ENCODE measurements around the gene REV3L.
A peak's percentile ranks its signal among the peaks of the same experiment; 100 is the strongest.
"Not testable (repeated sequence)": the region's sequence is repeated elsewhere in the genome, so short reads cannot be mapped to it uniquely, and the experiment has no call there.

The REV3L gene

DNA sequence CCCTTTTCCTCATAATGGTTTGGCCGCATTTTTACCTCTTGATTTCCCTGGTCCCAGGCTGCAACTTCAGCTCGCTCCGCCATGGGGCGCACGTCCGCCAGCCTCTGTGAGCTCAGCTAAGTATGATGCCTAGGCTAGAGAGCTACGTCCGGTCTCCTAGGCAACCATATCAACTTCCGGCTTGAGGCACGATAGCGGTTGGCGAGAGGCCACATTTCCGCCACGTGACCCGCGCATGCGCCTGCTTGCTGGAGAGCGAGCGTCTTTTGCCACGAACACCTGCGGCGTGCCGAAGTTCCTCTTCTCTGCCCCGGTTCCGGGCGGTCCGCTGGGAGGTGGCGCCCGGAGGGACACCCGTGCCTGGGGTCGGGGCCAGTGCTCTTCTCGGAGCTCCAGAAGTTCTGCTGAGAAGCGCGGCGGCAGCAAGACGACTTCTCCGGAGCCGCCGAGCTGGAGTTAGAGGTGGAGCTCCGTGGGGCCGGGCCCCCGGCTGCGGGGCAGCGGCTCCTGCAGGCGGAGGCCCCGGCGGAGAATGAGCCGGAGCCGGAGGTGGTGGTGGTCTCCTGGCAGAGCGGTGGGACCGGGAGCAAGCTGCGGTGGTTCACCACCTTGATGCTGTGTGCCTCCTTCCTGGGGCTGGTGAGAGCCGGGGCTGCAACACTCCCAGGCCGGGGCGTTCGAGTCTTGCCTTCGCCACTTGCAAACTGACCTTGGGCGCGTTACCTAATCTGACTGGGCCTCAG is 223.8 kb downstream of the REV3L start:
- peak; percentile 98 for DNase-seq (ENCODE audit: low read depth)

GRCh38 chr6:111258615-111259088 is 224.4 kb downstream of the REV3L start:
- TF ChIP-seq, protein P1, sequence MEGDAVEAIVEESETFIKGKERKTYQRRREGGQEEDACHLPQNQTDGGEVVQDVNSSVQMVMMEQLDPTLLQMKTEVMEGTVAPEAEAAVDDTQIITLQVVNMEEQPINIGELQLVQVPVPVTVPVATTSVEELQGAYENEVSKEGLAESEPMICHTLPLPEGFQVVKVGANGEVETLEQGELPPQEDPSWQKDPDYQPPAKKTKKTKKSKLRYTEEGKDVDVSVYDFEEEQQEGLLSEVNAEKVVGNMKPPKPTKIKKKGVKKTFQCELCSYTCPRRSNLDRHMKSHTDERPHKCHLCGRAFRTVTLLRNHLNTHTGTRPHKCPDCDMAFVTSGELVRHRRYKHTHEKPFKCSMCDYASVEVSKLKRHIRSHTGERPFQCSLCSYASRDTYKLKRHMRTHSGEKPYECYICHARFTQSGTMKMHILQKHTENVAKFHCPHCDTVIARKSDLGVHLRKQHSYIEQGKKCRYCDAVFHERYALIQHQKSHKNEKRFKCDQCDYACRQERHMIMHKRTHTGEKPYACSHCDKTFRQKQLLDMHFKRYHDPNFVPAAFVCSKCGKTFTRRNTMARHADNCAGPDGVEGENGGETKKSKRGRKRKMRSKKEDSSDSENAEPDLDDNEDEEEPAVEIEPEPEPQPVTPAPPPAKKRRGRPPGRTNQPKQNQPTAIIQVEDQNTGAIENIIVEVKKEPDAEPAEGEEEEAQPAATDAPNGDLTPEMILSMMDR (IDR thresholded peaks at IDR 0.05; ENCODE audit: control insufficient read depth, insufficient read depth, low read depth, low read length, missing control alignments): no peak
- peak overlapping the region; percentile 29 for H3K4me3 ChIP-seq (ENCODE audit: control insufficient read depth, low read depth, low read length)
- DNase-seq (ENCODE audit: low read depth): no peak

More for the DNA sequence above, 223.8 kb downstream of the REV3L start:
- TF ChIP-seq, protein P1 (IDR thresholded peaks at IDR 0.05; ENCODE audit: control insufficient read depth, insufficient read depth, low read depth, low read length, missing control alignments): peak; percentile 91
- H3K4me3 ChIP-seq (ENCODE audit: control insufficient read depth, low read depth, low read length): peak overlapping the region; percentile 82

- TF ChIP-seq, protein P1 (IDR thresholded peaks at IDR 0.05; ENCODE audit: control insufficient read depth, insufficient read depth, low read depth, low read length, missing control alignments): no peak
- no peak overlapping the region for H3K4me3 ChIP-seq (ENCODE audit: control insufficient read depth, low read depth, low read length)
- no peak for DNase-seq (ENCODE audit: low read depth)
Observed at GRCh38 chr6:111258010-111258409, 225.0 kb downstream of the REV3L start.

DNA sequence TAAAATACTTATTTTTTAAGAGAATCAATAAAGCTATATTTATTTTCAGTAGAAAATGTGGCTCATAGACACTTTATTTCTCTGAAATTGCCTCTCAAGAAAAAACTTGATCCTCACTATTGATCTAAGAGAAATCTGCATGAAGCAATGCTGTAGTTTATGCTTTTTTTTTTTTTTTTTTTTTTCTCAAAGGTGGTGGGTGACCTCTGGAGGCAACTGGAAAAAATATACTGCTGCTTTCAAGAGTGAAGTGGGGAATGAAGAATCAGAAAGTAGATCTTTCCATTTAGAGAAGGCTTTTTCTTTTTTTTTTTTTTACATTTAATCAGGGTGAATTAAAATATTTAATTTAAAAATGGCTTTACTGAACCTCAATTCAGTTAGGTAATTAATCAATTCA is 226.4 kb downstream of the REV3L start:
- H3K4me3 ChIP-seq (ENCODE audit: control insufficient read depth, low read depth, low read length): no peak overlapping the region
- DNase-seq (ENCODE audit: low read depth): no peak
- TF ChIP-seq, protein P1 (IDR thresholded peaks at IDR 0.05; ENCODE audit: control insufficient read depth, insufficient read depth, low read depth, low read length, missing control alignments): peak; percentile 34

- H3K4me3 ChIP-seq (ENCODE audit: control insufficient read depth, low read depth, low read length); DNase-seq (ENCODE audit: low read depth): not testable (repeated sequence)
Observed at GRCh38 chr6:111255838-111256237, 227.2 kb downstream of the REV3L start.

- H3K4me3 ChIP-seq (ENCODE audit: control insufficient read depth, low read depth, low read length): no peak overlapping the region
- TF ChIP-seq, protein P1 (IDR thresholded peaks at IDR 0.05; ENCODE audit: control insufficient read depth, insufficient read depth, low read depth, low read length, missing control alignments): no peak
- no peak for DNase-seq (ENCODE audit: low read depth)
Observed at GRCh38 chr6:111254779-111255166, 228.2 kb downstream of the REV3L start.

- TF ChIP-seq, protein P1 (IDR thresholded peaks at IDR 0.05; ENCODE audit: control insufficient read depth, insufficient read depth, low read depth, low read length, missing control alignments): no peak
- no peak for DNase-seq (ENCODE audit: low read depth)
- no peak overlapping the region for H3K4me3 ChIP-seq (ENCODE audit: control insufficient read depth, low read depth, low read length)
Observed at GRCh38 chr6:111254004-111254778, 228.8 kb downstream of the REV3L start.

All from AG09309 (cell line).